HepG2 (cell line): Measurements from ENCODE around the gene AHRR. TPM values are rescaled to one million over a fixed set of nuclear protein-coding genes. Genes with fewer than 3 reads are reported as not detected.

Experiments
- ATAC-seq: fragments of 200-7000 bp; cut with Tn5 transposase; 3 replicates; pipeline ENCODE4 v1.9.1; 2020; ENCODE audit warnings: mild to moderate bottlenecking, moderate library complexity
- BruUV-seq: library from RNA; stranded (reverse); fragments of 400-500 nt; replicated peaks from 2 replicates; lab custom pipeline; 2021; lab: Mats Ljungman, UMichigan
- CTCF ChIA-PET: fragments of 300-600 bp; formaldehyde crosslinking; extraction: SDS; loops from one replicate; lab custom pipeline; 2021; ENCODE audit warnings: low total read pairs, inconsistent platforms, low intra/inter-chr PET ratio; lab: Yijun Ruan, JAX
- POLR2A ChIA-PET: fragments of 350-600 bp; sonication (Branson Sonifier 250); formaldehyde crosslinking; loops from one replicate; lab custom pipeline; 2020; ENCODE audit warnings: antibody characterized with exemption, inconsistent platforms; lab: Yijun Ruan, JAX
- DNase-seq: peaks from one replicate; pipeline ENCODE4 v3.0.0-alpha.2; 2015; ENCODE audit warnings: low spot score
- FAIRE-seq: peaks from 3 replicates; lab custom pipeline; 2011; peaks lifted over from hg19 to GRCh38; lab: Jason Lieb, UNC
- H2AFZ ChIP-seq: one replicate; pipeline ENCODE4 v1.6.1; 2011; ENCODE audit warnings: low read length, inconsistent platforms
- H3K27ac ChIP-seq: fragments of 300-600 bp; 3 replicates; pipeline ENCODE4 v1.8.0; 2011; ENCODE audit warnings: mixed run types, mild to moderate bottlenecking, mixed read lengths, low read length, inconsistent platforms; ENCODE audit not compliant: insufficient read depth; ENCODE audit errors: extremely low read length
- H3K27me3 ChIP-seq, 2 experiments: fragments of 200-600 bp in 1 of 2; 2 replicates in 1 of 2; 3 replicates in 1 of 2; pipeline versions ENCODE4 v1.6.0 to v1.8.0; 2011; ENCODE audit warnings: low read length in 2 of 2, mild to moderate bottlenecking in 2 of 2, moderate library complexity in 2 of 2, inconsistent platforms in 1 of 2; ENCODE audit not compliant: insufficient read depth in 2 of 2, control insufficient read depth in 1 of 2
- H3K36me3 ChIP-seq, 2 experiments: fragments of 200-600 bp in 1 of 2; replicated peaks in 1 of 2; 2 replicates in 1 of 2; 3 replicates in 1 of 2; pipeline versions ENCODE4 v1.5.1 to v1.8.0; 2011; ENCODE audit warnings: low read length in 2 of 2, inconsistent platforms in 1 of 2; ENCODE audit not compliant: insufficient read depth in 2 of 2, control insufficient read depth in 1 of 2
- H3K4me1 ChIP-seq: 2 replicates; pipeline ENCODE4 v1.5.1; 2012; ENCODE audit warnings: low read length, inconsistent platforms; ENCODE audit not compliant: insufficient read depth
- H3K4me2 ChIP-seq: 2 replicates; pipeline ENCODE4 v1.6.0; 2011; ENCODE audit warnings: low read depth, low read length, inconsistent platforms
- H3K4me3 ChIP-seq, 3 experiments: fragments of 200-600 bp in 1 of 3; sonication (generic), shearing (Covaris generic) in 1 of 3; replicated peaks in 1 of 3; 2 replicates each; pipeline ENCODE4 v1.5.1; 2011 to 2016; ENCODE audit warnings: low read length in 3 of 3, inconsistent platforms in 2 of 3, low read depth in 2 of 3, mild to moderate bottlenecking in 2 of 3, control low read depth in 1 of 3, mixed read lengths in 1 of 3; ENCODE audit not compliant: insufficient read depth in 1 of 3
- H3K79me2 ChIP-seq: one replicate; pipeline ENCODE4 v1.6.1; 2011; ENCODE audit warnings: low read length, inconsistent platforms; ENCODE audit not compliant: insufficient read depth
- H3K9ac ChIP-seq: 2 replicates; pipeline ENCODE4 v1.6.0; 2011; ENCODE audit warnings: mild to moderate bottlenecking, low read depth, low read length, inconsistent platforms; ENCODE audit not compliant: insufficient read depth
- H3K9me3 ChIP-seq: 2 replicates; pipeline ENCODE4 v1.5.1; 2012; ENCODE audit warnings: mild to moderate bottlenecking, low read length
- H4K20me1 ChIP-seq: 2 replicates; pipeline ENCODE4 v1.6.0; 2011; ENCODE audit warnings: inconsistent platforms, mild to moderate bottlenecking, low read length, moderate library complexity; ENCODE audit not compliant: insufficient read depth
- HIVEP1 ChIP-seq: sonication (generic); formaldehyde crosslinking; IDR thresholded peaks from 2 replicates; pipeline ENCODE4 v1.4.0; 2020; ENCODE audit warnings: mild to moderate bottlenecking, missing genetic modification reagents
- HNRNPUL1 ChIP-seq: fragments of 200-400 bp; formaldehyde crosslinking; IDR thresholded peaks from 2 replicates; pipeline ENCODE4 v1.6.1; 2017; ENCODE audit warnings: low read depth, mild to moderate bottlenecking, low read length, moderate library complexity
- HOXD1 ChIP-seq: sonication (generic); formaldehyde crosslinking; IDR thresholded peaks from 2 replicates; pipeline ENCODE4 v1.5.0; 2020; ENCODE audit warnings: missing genetic modification reagents
- RAD21 ChIP-seq: fragments of 450-650 bp; formaldehyde crosslinking; IDR thresholded peaks from 2 replicates; pipeline ENCODE4 v1.5.0; 2020; ENCODE audit warnings: mild to moderate bottlenecking
- SMC3 ChIP-seq: IDR thresholded peaks from 2 replicates; pipeline ENCODE4 v1.6.1; 2011; ENCODE audit warnings: low read length, improper control_type of control experiment
- TMF1 ChIP-seq: sonication (generic); formaldehyde crosslinking; IDR thresholded peaks from 2 replicates; pipeline ENCODE4 v1.8.1; 2022; ENCODE audit warnings: low read depth, missing genetic modification reagents
- ZBTB8A ChIP-seq: sonication (generic); formaldehyde crosslinking; IDR thresholded peaks from 2 replicates; pipeline ENCODE4 v1.4.0; 2020; ENCODE audit warnings: mild to moderate bottlenecking, low read depth, missing genetic modification reagents, borderline replicate concordance
- ZNF501 ChIP-seq: sonication (generic); formaldehyde crosslinking; IDR thresholded peaks from 2 replicates; pipeline ENCODE4 v1.5.1; 2020; ENCODE audit warnings: mild to moderate bottlenecking, moderate library complexity, missing genetic modification reagents
- ZNF549 ChIP-seq: sonication (generic); formaldehyde crosslinking; IDR thresholded peaks from 2 replicates; pipeline ENCODE4 v1.5.0; 2020; ENCODE audit warnings: missing genetic modification reagents
- ZNF616 ChIP-seq: sonication (generic); formaldehyde crosslinking; IDR thresholded peaks from 2 replicates; pipeline ENCODE4 v1.5.0; 2020; ENCODE audit warnings: low read depth, mild to moderate bottlenecking, missing genetic modification reagents
- ZNF7 ChIP-seq: IDR thresholded peaks from 2 replicates; pipeline ENCODE4 v1.6.1; 2016; ENCODE audit warnings: missing biosample characterization, missing genetic modification reagents
- ZNF75D ChIP-seq: sonication (generic); formaldehyde crosslinking; IDR thresholded peaks from 2 replicates; pipeline ENCODE4 v1.8.1; 2023; ENCODE audit warnings: missing genetic modification reagents, mild to moderate bottlenecking, borderline replicate concordance
- ZNF768 ChIP-seq: sonication (generic); formaldehyde crosslinking; IDR thresholded peaks from 2 replicates; pipeline ENCODE4 v1.4.0; 2020; ENCODE audit warnings: missing genetic modification reagents
- ZNF781 ChIP-seq: sonication (generic); formaldehyde crosslinking; IDR thresholded peaks from 2 replicates; pipeline ENCODE4 v1.5.1; 2020; ENCODE audit warnings: borderline replicate concordance, mild to moderate bottlenecking, missing genetic modification reagents; ENCODE audit errors: not compliant biosample characterization
- WGBS: methylation state at CpG from one replicate; pipeline ENCODE4 v1.1.6; 2017; ENCODE audit warnings: low lambda C conversion rate; 5-methylcytosine and 5-hydroxymethylcytosine counted together
- in situ Hi-C: cut with HindIII; loops from 2 replicates; pipeline ENCODE4 v1.10.0; 2017; ENCODE audit warnings: low pct_unique_long_range_greater_than_20kb; ENCODE audit not compliant: extremely low pct_ligation_motif_present
- intact Hi-C: fragments of 100-400 bp; cut with micrococcal nuclease; formaldehyde crosslinking; loops from one replicate; pipeline ENCODE4 v1.10.0; 2022; ENCODE audit not compliant: unreplicated experiment
- polyA plus RNA-seq, 8 experiments: library from polyadenylated mRNA; depleted of rRNA in 3 of 8; stranded (reverse) in 7 of 8; unstranded in 1 of 8; fragments of >200 nt; fragmentation: Illumina TruSeq in 4 of 8; extraction: Trizol in 4 of 8; gene quantifications; 2 replicates each; pipeline versions ENCODE4 v1.2.1 to v1.2.3, GENCODE V29; 2011 to 2016; ENCODE audit warnings: low read depth in 4 of 8, missing spikeins in 1 of 8, mixed read lengths in 1 of 8; ENCODE audit not compliant: insufficient read depth in 1 of 8
- total RNA-seq, 5 experiments: library from RNA; depleted of rRNA; stranded (reverse); fragments of >200 nt; fragmentation: Illumina TruSeq; extraction: Trizol; gene quantifications; 2 replicates each; pipeline ENCODE4 v1.2.3, GENCODE V29; 2016; ENCODE audit warnings: low read depth in 1 of 5
- TF ChIP-seq, protein P1 (sequence below): IDR thresholded peaks from 2 replicates; pipeline ENCODE4 v1.6.1; 2018; ENCODE audit warnings: missing genetic modification reagents, mild to moderate bottlenecking, missing compliant biosample characterization
- TF ChIP-seq, protein P2 (sequence below): sonication (generic); formaldehyde crosslinking; IDR thresholded peaks from 2 replicates; pipeline ENCODE4 v1.4.0; 2020; ENCODE audit warnings: mild to moderate bottlenecking, missing genetic modification reagents
- TF ChIP-seq, protein P3 (sequence below): sonication (generic); formaldehyde crosslinking; IDR thresholded peaks from 2 replicates; pipeline ENCODE4 v1.9.0; 2021; ENCODE audit warnings: missing genetic modification reagents, borderline replicate concordance
- TF ChIP-seq, protein P4 (sequence below): IDR thresholded peaks from 2 replicates; pipeline ENCODE4 v1.6.1; 2016

Gene AHRR
- total and polyA plus RNA-seq, 2 of the 13 experiments (the other 11 are each of a cell fraction or from before 2014, with no cell fraction given): 0.28 to 0.35 TPM

DNA sequence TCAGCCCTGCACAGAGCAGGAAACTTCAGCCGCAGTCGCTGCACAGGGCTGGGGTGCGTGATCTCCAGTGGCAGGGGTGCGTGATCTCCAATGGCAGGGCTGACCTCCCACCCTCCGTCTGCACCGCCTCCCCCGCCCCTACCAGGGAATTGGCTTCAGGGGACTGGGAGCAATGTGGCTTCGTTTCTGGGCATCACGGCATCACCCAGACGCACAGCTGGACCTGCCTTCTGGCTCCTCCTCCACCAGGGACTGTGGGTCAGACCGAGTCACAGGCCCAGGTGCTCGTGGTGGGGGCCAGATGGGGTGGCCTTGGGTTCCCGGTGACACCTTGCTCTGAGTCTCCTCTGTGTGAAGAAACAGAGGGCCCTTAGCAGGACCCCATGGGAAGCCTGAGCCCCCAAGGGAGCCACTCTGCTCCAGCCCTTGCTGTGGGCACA lies 51.1 kb downstream of the AHRR start:
- no peak for TF ChIP-seq HNRNPUL1
- no peak for TF ChIP-seq SMC3
- no peak for TF ChIP-seq ZNF768 (CRISPR knock-in tag)
- TF ChIP-seq ZNF616 (CRISPR knock-in tag): no peak
- TF ChIP-seq ZBTB8A (CRISPR knock-in tag): no peak
- TF ChIP-seq, protein P1, sequence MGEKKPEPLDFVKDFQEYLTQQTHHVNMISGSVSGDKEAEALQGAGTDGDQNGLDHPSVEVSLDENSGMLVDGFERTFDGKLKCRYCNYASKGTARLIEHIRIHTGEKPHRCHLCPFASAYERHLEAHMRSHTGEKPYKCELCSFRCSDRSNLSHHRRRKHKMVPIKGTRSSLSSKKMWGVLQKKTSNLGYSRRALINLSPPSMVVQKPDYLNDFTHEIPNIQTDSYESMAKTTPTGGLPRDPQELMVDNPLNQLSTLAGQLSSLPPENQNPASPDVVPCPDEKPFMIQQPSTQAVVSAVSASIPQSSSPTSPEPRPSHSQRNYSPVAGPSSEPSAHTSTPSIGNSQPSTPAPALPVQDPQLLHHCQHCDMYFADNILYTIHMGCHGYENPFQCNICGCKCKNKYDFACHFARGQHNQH: no peak
- TF ChIP-seq ZNF549 (CRISPR knock-in tag): no peak
- no peak for TF ChIP-seq ZNF75D (CRISPR knock-in tag)
- TF ChIP-seq TMF1 (CRISPR knock-in tag): no peak
- TF ChIP-seq HOXD1 (CRISPR knock-in tag): no peak
- TF ChIP-seq, protein P2, sequence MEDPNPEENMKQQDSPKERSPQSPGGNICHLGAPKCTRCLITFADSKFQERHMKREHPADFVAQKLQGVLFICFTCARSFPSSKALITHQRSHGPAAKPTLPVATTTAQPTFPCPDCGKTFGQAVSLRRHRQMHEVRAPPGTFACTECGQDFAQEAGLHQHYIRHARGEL (CRISPR knock-in tag): no peak
- TF ChIP-seq, protein P3, sequence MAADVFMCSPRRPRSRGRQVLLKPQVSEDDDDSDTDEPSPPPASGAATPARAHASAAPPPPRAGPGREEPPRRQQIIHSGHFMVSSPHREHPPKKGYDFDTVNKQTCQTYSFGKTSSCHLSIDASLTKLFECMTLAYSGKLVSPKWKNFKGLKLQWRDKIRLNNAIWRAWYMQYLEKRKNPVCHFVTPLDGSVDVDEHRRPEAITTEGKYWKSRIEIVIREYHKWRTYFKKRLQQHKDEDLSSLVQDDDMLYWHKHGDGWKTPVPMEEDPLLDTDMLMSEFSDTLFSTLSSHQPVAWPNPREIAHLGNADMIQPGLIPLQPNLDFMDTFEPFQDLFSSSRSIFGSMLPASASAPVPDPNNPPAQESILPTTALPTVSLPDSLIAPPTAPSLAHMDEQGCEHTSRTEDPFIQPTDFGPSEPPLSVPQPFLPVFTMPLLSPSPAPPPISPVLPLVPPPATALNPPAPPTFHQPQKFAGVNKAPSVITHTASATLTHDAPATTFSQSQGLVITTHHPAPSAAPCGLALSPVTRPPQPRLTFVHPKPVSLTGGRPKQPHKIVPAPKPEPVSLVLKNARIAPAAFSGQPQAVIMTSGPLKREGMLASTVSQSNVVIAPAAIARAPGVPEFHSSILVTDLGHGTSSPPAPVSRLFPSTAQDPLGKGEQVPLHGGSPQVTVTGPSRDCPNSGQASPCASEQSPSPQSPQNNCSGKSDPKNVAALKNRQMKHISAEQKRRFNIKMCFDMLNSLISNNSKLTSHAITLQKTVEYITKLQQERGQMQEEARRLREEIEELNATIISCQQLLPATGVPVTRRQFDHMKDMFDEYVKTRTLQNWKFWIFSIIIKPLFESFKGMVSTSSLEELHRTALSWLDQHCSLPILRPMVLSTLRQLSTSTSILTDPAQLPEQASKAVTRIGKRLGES (CRISPR knock-in tag): no peak
- no peak for TF ChIP-seq RAD21 (CRISPR knock-in tag)
- TF ChIP-seq ZNF781 (CRISPR knock-in tag): no peak
- TF ChIP-seq, protein P4, sequence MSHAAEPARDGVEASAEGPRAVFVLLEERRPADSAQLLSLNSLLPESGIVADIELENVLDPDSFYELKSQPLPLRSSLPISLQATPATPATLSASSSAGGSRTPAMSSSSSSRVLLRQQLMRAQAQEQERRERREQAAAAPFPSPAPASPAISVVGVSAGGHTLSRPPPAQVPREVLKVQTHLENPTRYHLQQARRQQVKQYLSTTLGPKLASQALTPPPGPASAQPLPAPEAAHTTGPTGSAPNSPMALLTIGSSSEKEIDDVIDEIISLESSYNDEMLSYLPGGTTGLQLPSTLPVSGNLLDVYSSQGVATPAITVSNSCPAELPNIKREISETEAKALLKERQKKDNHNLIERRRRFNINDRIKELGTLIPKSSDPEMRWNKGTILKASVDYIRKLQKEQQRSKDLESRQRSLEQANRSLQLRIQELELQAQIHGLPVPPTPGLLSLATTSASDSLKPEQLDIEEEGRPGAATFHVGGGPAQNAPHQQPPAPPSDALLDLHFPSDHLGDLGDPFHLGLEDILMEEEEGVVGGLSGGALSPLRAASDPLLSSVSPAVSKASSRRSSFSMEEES (CRISPR knock-in tag): no peak
- no peak for TF ChIP-seq HIVEP1
- no peak for TF ChIP-seq ZNF7 (CRISPR knock-in tag)
- no peak for TF ChIP-seq ZNF501 (CRISPR knock-in tag)
- H3K9me3 ChIP-seq: no peaks in the 10 kb centered on the region
- WGBS: 82% methylated on average over 10 of the region's 13 CpGs
- no peak overlapping the region for H3K9ac ChIP-seq
- H4K20me1 ChIP-seq: no peaks in the 10 kb centered on the region
- ATAC-seq (no peak), FAIRE-seq (no peak), DNase-seq (no peak)
- CTCF ChIA-PET: no interaction called here
- H3K4me1 ChIP-seq: no peaks in the 10 kb centered on the region
- in situ Hi-C loops (no loop called here), intact Hi-C loops (no loop called here)
- H3K27me3 ChIP-seq: peaks cover 0 to 2% of the 10 kb centered on the region in 2 experiments; a peak in 1 of 5 replicates
- POLR2A ChIA-PET: no interaction called here
- H3K79me2 ChIP-seq: no peaks in the 10 kb centered on the region
- H3K4me3 ChIP-seq: no peak overlapping the region
- H3K4me2 ChIP-seq: no peak overlapping the region
- H3K36me3 ChIP-seq: no peaks in the 10 kb centered on the region
- H2AFZ ChIP-seq: no peak overlapping the region
- no peak overlapping the region for H3K27ac ChIP-seq
- no TSS peak for BruUV-seq
